ENCODE measurements around the gene KRTAP27-1.

- TF ChIP-seq CTCF (IDR thresholded peaks at IDR 0.05; ENCODE audit: insufficient read depth, low read length), result no peak
- TF ChIP-seq REST (IDR thresholded peaks at IDR 0.05; ENCODE audit: insufficient replicate concordance, low read depth), result no peak
These were observed 14.0 kb upstream of the KRTAP27-1 start for GRCh38 chr21:30351534-30351933.
